ENCODE measurements around the gene PARD3. TPM values are rescaled to one million over a fixed set of nuclear protein-coding genes. Genes with fewer than 3 reads are reported as not detected.

The PARD3 gene
- total and polyA plus RNA-seq, 2 donors from 2014 or later = 21.1 to 47.5 TPM

DNA sequence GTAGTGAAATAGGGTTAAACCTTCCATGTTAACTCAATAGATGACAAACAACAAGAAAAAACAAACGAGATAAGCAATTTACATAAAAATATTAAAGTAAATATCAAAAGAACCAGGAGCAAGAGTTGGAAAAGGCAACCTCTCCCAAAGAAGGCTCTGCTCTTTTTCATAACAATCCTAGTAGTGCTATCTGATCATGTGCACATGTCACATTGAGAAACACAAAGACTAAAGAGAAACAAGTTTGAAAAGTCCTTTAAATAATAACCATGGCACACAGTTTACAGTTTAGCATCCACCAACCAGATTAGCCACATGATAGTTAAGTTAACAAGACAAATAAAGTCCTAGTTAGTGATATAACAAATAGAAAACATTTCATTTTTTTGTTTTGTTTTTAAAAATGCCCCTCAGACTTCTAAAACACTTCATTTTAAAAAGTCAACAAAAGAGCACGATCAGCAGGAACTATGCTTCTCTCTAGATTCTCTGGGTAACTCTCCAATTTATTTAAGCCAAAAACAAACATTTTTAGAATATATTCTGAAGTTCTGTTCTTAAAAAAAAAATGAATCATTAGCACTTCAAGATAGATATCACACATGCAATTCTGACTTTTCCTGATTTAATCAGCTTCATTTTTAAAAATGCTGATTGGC lies 110.4 kb downstream of the PARD3 start:
- H3K27me3 ChIP-seq (ENCODE audit: control insufficient read depth, insufficient read depth, low read length) = no peaks in the 10 kb centered on the region
- peaks cover 0 to 35% (median 19%) of the 10 kb centered on the region in 3 donors for H3K4me1 ChIP-seq (ENCODE audit: control insufficient read depth in 2 of 3, insufficient read depth in 2 of 3, low read depth in 1 of 3, low read length in 3 of 3)
- peak overlapping the region; percentile 41 to 64 for H3K27ac ChIP-seq (ENCODE audit: low read depth in 2 of 2, low read length in 2 of 2)
- no peak overlapping the region for H3K4me3 ChIP-seq (ENCODE audit: low read length in 3 of 3)
- peak overlapping the region in 1 of 3 donors; percentile 42 for H3K9ac ChIP-seq (ENCODE audit: low read length in 3 of 3)
- no peaks in the 10 kb centered on the region for H3K9me3 ChIP-seq (ENCODE audit: control insufficient read depth in 2 of 3, insufficient read depth in 1 of 3, low read length in 3 of 3)
- intact Hi-C loops (cut with DNase I) = no loop called here
- TF ChIP-seq CTCF (IDR thresholded peaks at IDR 0.05; ENCODE audit: borderline replicate concordance, extremely low read depth, insufficient read depth) = no peak
- no peaks in the 10 kb centered on the region for H3K36me3 ChIP-seq (ENCODE audit: control insufficient read depth in 2 of 3, insufficient read depth in 3 of 3, low read length in 3 of 3)
- DNase-seq = no peak
- FAIRE-seq = no peak

GRCh38 chr10:34702982-34703381 lies 112.1 kb downstream of the PARD3 start:
- Histone ChIP-seq H3K27ac (ENCODE audit: low read depth in 2 of 2, low read length in 2 of 2) (peak overlapping the region; percentile 62 to 82), H3K4me3 (ENCODE audit: low read length in 3 of 3) (no peak overlapping the region), H3K9ac (ENCODE audit: low read length in 3 of 3) (peak overlapping the region in 1 of 3 donors; percentile 60), H3K27me3 (ENCODE audit: control insufficient read depth, insufficient read depth, low read length) (no peaks in the 10 kb centered on the region), H3K9me3 (ENCODE audit: control insufficient read depth in 2 of 3, insufficient read depth in 1 of 3, low read length in 3 of 3) (no peaks in the 10 kb centered on the region), H3K4me1 (ENCODE audit: control insufficient read depth in 2 of 3, insufficient read depth in 2 of 3, low read depth in 1 of 3, low read length in 3 of 3) (peaks cover 0 to 49% (median 24%) of the 10 kb centered on the region in 3 donors), H3K36me3 (ENCODE audit: control insufficient read depth in 2 of 3, insufficient read depth in 3 of 3, low read length in 3 of 3) (no peaks in the 10 kb centered on the region)
- DNase-seq (peak in 1 of 5 donors; percentile 13), FAIRE-seq (no peak)
- intact Hi-C loops (cut with DNase I) = no loop called here
- no peak for TF ChIP-seq CTCF (IDR thresholded peaks at IDR 0.05; ENCODE audit: borderline replicate concordance, extremely low read depth, insufficient read depth)

GRCh38 chr10:34702093-34702937 lies 112.8 kb downstream of the PARD3 start:
- intact Hi-C loops (cut with DNase I) = no loop called here
- Histone ChIP-seq H3K4me3 (ENCODE audit: low read length in 3 of 3) (no peak overlapping the region), H3K4me1 (ENCODE audit: control insufficient read depth in 2 of 3, insufficient read depth in 2 of 3, low read depth in 1 of 3, low read length in 3 of 3) (peaks cover 0 to 51% (median 24%) of the 10 kb centered on the region in 3 donors), H3K9ac (ENCODE audit: low read length in 3 of 3) (peak overlapping the region in 1 of 3 donors; percentile 60), H3K9me3 (ENCODE audit: control insufficient read depth in 2 of 3, insufficient read depth in 1 of 3, low read length in 3 of 3) (no peaks in the 10 kb centered on the region), H3K27ac (ENCODE audit: low read depth in 2 of 2, low read length in 2 of 2) (peak overlapping the region; percentile 82 to 88), H3K27me3 (ENCODE audit: control insufficient read depth, insufficient read depth, low read length) (no peaks in the 10 kb centered on the region), H3K36me3 (ENCODE audit: control insufficient read depth in 2 of 3, insufficient read depth in 3 of 3, low read length in 3 of 3) (no peaks in the 10 kb centered on the region)
- TF ChIP-seq CTCF (IDR thresholded peaks at IDR 0.05; ENCODE audit: borderline replicate concordance, extremely low read depth, insufficient read depth) = no peak
- DNase-seq (peak in 2 of 5 donors; percentile 43 to 48), FAIRE-seq (no peak)

Data from kidney (tissue), 14 donors.